Endothelial cell of umbilical vein (primary cell): Measurements from ENCODE around the gene RIMBP3C. TPM values are rescaled to one million over a fixed set of nuclear protein-coding genes. Genes with fewer than 3 reads are reported as not detected.
"Not testable (repeated sequence)": the region's sequence is repeated elsewhere in the genome, so short reads cannot be mapped to it uniquely, and the experiment has no call there.

Experiments used
- BruUV-seq: library from RNA; stranded (reverse); fragments of 400-500 nt; replicated peaks from 2 replicates; lab custom pipeline; 2021; lab: Mats Ljungman, UMichigan
- CTCF ChIA-PET: fragments of 300-600, 350-600 bp; sonication (Branson Sonifier 250); formaldehyde crosslinking; loops from one replicate; lab custom pipeline; 2021; ENCODE audit warnings: antibody characterized with exemption, inconsistent platforms; lab: Charles Lee
- POLR2A ChIA-PET: fragments of 300-600, 350-600 bp; sonication (Branson Sonifier 250); formaldehyde crosslinking; loops from one replicate; lab custom pipeline; 2021; ENCODE audit warnings: antibody characterized with exemption, inconsistent platforms; lab: Charles Lee
- DNase-seq: peaks from one replicate; pipeline ENCODE4 v3.0.0-alpha.2; 2011; ENCODE audit warnings: low read depth, low spot score
- FAIRE-seq: peaks from 2 replicates; lab custom pipeline; 2011; peaks lifted over from hg19 to GRCh38; lab: Jason Lieb, UNC
- H2AFZ ChIP-seq: 2 replicates; pipeline ENCODE4 v1.6.0; 2012; ENCODE audit warnings: low read depth, low read length, control low read depth, inconsistent platforms
- H3K27ac ChIP-seq: 2 replicates; pipeline ENCODE4 v1.5.1; 2011; ENCODE audit warnings: low read depth, mild to moderate bottlenecking, control low read depth, low read length, moderate library complexity; ENCODE audit not compliant: insufficient read depth
- H3K27me3 ChIP-seq, 2 experiments: 2 replicates each; pipeline versions ENCODE4 v1.6.0 to v1.6.1; 2011; ENCODE audit warnings: low read length in 2 of 2, mixed read lengths in 1 of 2; ENCODE audit not compliant: control insufficient read depth in 2 of 2, insufficient read depth in 2 of 2
- H3K36me3 ChIP-seq, 2 experiments: 2 replicates in 1 of 2; 3 replicates in 1 of 2; pipeline ENCODE4 v1.5.1; 2011; ENCODE audit warnings: low read length in 2 of 2, mild to moderate bottlenecking in 1 of 2, moderate library complexity in 1 of 2; ENCODE audit not compliant: control insufficient read depth in 2 of 2, insufficient read depth in 2 of 2; ENCODE audit errors: extremely low read depth in 1 of 2
- H3K4me1 ChIP-seq: 3 replicates; pipeline ENCODE4 v1.5.1; 2011; ENCODE audit warnings: mild to moderate bottlenecking, low read length; ENCODE audit not compliant: control insufficient read depth, insufficient read depth; ENCODE audit errors: extremely low read depth
- H3K4me2 ChIP-seq: 2 replicates; pipeline ENCODE4 v1.6.1; 2011; ENCODE audit warnings: low read length, control low read depth, mixed read lengths; ENCODE audit not compliant: insufficient read depth
- H3K4me3 ChIP-seq, 3 experiments: fragments of 200-600 bp in 1 of 3; sonication (generic), shearing (Covaris generic) in 1 of 3; replicated peaks in 1 of 3; 2 replicates each; pipeline ENCODE4 v1.5.1; 2011 to 2016; ENCODE audit warnings: control low read depth in 3 of 3, low read length in 3 of 3, mild to moderate bottlenecking in 2 of 3, inconsistent platforms in 1 of 3, low read depth in 1 of 3, moderate library complexity in 1 of 3; ENCODE audit not compliant: insufficient read depth in 1 of 3
- H3K79me2 ChIP-seq: 2 replicates; pipeline ENCODE4 v1.6.0; 2012; ENCODE audit warnings: low read length, inconsistent platforms; ENCODE audit not compliant: control insufficient read depth, insufficient read depth
- H3K9ac ChIP-seq: replicated peaks from 2 replicates; pipeline ENCODE3; 2011; ENCODE audit warnings: low read length, control low read depth; ENCODE audit not compliant: insufficient read depth; ENCODE audit errors: extremely low read depth
- H3K9me1 ChIP-seq: replicated peaks from 3 replicates; pipeline ENCODE4 v1.6.0; 2011; ENCODE audit warnings: mild to moderate bottlenecking, low read length; ENCODE audit not compliant: control insufficient read depth, insufficient read depth; ENCODE audit errors: extremely low read depth
- H3K9me3 ChIP-seq: replicated peaks from 2 replicates; pipeline ENCODE4 v1.5.1; 2012; ENCODE audit warnings: low read length, inconsistent platforms; ENCODE audit not compliant: control insufficient read depth, insufficient read depth
- H4K20me1 ChIP-seq: replicated peaks from 2 replicates; pipeline ENCODE3; 2011; ENCODE audit warnings: mild to moderate bottlenecking, low read length; ENCODE audit not compliant: control insufficient read depth, insufficient read depth; ENCODE audit errors: extremely low read depth
- EZH2 ChIP-seq: IDR thresholded peaks from 2 replicates; pipeline ENCODE4 v1.6.1; 2012; ENCODE audit warnings: borderline replicate concordance, low read depth, mild to moderate bottlenecking, moderate library complexity, low read length, inconsistent platforms; ENCODE audit not compliant: severe bottlenecking
- FOS ChIP-seq: IDR thresholded peaks from 2 replicates; pipeline ENCODE4 v1.6.1; 2011; ENCODE audit warnings: mild to moderate bottlenecking, low read length, moderate library complexity, borderline replicate concordance; ENCODE audit not compliant: insufficient read depth
- GATA2 ChIP-seq: IDR thresholded peaks from 2 replicates; pipeline ENCODE4 v1.7.0; 2011; ENCODE audit warnings: low read depth, mild to moderate bottlenecking, moderate library complexity, mixed read lengths, low read length; ENCODE audit not compliant: insufficient read length, insufficient read depth
- JUN ChIP-seq: IDR thresholded peaks from 2 replicates; pipeline ENCODE4 v1.6.1; 2011; ENCODE audit warnings: borderline replicate concordance, low read depth; ENCODE audit not compliant: insufficient read length, insufficient read depth
- MYC ChIP-seq: IDR thresholded peaks from one replicate; pipeline ENCODE4 v1.6.1; 2011; ENCODE audit warnings: mild to moderate bottlenecking, low read depth, low read length
- POLR2A ChIP-seq: IDR thresholded peaks from 2 replicates; pipeline ENCODE4 v1.6.1; 2012; ENCODE audit warnings: low read depth, mild to moderate bottlenecking, control low read depth, low read length
- POLR2AphosphoS5 ChIP-seq: IDR thresholded peaks from 2 replicates; pipeline ENCODE4 v1.6.1; 2012; ENCODE audit warnings: low read depth, mild to moderate bottlenecking, control low read depth, low read length, moderate library complexity; ENCODE audit not compliant: insufficient read depth
- dilution Hi-C: fragments of 300-500 bp; cut with MboI; formaldehyde crosslinking; loops from one replicate; pipeline ENCODE4 v1.15.0; 2019; ENCODE audit warnings: low sequenced_read_pairs; ENCODE audit not compliant: extremely low pct_ligation_motif_present
- intact Hi-C: fragments of 100-400 bp; cut with micrococcal nuclease; formaldehyde crosslinking; loops from one replicate; pipeline ENCODE4 v1.10.0; 2022
- polyA plus RNA-seq, 4 experiments: library from polyadenylated mRNA; depleted of rRNA in 3 of 4; stranded (reverse) in 3 of 4; unstranded in 1 of 4; fragments of >200 nt; gene quantifications; 2 replicates each; pipeline versions ENCODE4 v1.2.1 to v1.2.3, GENCODE V29; 2011 to 2012; ENCODE audit warnings: missing spikeins in 1 of 4
- total RNA-seq: library from RNA; stranded (reverse); gene quantifications from 2 replicates; pipeline ENCODE4 v1.2.3, GENCODE V29; 2021
- TF ChIP-seq, protein P1 (sequence below), 2 donors: IDR thresholded peaks; 1 replicate in 1 of 2; 2 replicates in 1 of 2; pipeline ENCODE4 v1.5.1; 2011; ENCODE audit warnings: low read length in 2 of 2, mild to moderate bottlenecking in 2 of 2, moderate library complexity in 2 of 2, control low read depth in 1 of 2, inconsistent platforms in 1 of 2, low read depth in 1 of 2; ENCODE audit not compliant: insufficient read depth in 1 of 2; ENCODE audit errors: extremely low read depth in 1 of 2
- TF ChIP-seq, protein P2 (sequence below): IDR thresholded peaks from 2 replicates; pipeline ENCODE4 v1.6.1; 2011; ENCODE audit not compliant: insufficient read depth, insufficient read length

The RIMBP3C gene
- total and polyA plus RNA-seq, 2 donors (not counting 3 experiments of a cell fraction or from before 2014, with no cell fraction given): 0.04 to 0.09 TPM

DNA sequence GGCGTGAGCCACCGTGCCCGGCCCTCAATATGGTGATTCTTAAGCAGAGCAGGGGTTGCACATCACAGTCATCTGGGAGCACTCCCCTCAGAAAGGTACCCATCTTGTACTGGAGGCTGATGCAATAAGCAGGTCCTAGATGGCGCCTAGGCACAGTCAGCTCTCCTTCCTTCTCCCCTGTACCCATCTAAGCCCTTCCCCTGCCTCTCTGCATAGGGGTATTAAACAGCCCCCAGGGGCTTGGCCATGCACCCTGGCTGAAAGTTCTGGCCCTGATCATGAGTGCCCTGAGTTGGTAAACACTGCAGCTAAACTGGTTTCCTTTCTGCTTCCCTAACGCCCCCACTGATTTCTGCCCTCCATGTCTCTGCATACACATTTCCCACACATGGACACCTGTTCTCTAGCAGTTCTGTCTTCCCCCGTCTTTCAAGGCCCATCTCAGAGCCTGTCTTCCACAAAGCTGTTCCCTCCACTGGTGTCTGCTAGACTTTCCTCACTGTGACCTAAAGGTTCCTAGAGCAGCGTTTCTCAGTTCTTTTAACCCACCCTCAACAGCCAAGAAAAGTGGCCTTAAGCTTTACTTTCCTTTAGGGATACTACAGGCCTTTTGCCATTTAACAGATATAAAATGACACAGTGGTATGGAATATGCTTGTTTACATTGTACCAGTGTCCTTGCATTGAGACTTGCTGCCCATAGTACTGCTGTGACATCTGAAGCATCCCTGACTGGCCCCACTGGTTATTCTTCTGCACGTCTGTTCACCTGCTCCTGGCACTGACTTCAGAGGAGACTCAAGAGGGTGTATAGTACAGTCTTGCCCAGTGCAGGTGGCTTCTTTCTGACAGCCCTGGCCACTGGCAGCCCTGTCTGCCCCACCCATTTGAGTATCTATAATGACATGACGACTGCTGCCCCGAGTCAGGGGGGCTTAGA lies 31.8 kb upstream of the RIMBP3C start:
- FAIRE-seq (no peak), DNase-seq (no peak)
- no peak overlapping the region for H3K4me2 ChIP-seq
- intact Hi-C loops: no loop called here
- no peaks in the 10 kb centered on the region for H3K27me3 ChIP-seq
- dilution Hi-C loops: no loop called here
- H3K9ac ChIP-seq: no peak overlapping the region
- no peak overlapping the region for H2AFZ ChIP-seq
- POLR2A ChIA-PET: interaction anchor here (0.6 kb wide), 1 partner anchor 8 kb away, joined by 3 read pairs; no protein-coding TSS in a partner anchor
- H3K9me3 ChIP-seq: no peaks in the 10 kb centered on the region
- CTCF ChIA-PET: no interaction called here
- no peak overlapping the region for H3K4me3 ChIP-seq
- TF ChIP-seq JUN: no peak
- TF ChIP-seq, protein P1, sequence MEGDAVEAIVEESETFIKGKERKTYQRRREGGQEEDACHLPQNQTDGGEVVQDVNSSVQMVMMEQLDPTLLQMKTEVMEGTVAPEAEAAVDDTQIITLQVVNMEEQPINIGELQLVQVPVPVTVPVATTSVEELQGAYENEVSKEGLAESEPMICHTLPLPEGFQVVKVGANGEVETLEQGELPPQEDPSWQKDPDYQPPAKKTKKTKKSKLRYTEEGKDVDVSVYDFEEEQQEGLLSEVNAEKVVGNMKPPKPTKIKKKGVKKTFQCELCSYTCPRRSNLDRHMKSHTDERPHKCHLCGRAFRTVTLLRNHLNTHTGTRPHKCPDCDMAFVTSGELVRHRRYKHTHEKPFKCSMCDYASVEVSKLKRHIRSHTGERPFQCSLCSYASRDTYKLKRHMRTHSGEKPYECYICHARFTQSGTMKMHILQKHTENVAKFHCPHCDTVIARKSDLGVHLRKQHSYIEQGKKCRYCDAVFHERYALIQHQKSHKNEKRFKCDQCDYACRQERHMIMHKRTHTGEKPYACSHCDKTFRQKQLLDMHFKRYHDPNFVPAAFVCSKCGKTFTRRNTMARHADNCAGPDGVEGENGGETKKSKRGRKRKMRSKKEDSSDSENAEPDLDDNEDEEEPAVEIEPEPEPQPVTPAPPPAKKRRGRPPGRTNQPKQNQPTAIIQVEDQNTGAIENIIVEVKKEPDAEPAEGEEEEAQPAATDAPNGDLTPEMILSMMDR (IDR thresholded peaks at IDR 0.05; ENCODE audit: extremely low read depth in 1 of 2, insufficient read depth in 1 of 2, low read depth in 1 of 2, low read length in 2 of 2): no peak
- TF ChIP-seq GATA2: no peak
- no peak for TF ChIP-seq MYC
- TF ChIP-seq FOS: no peak
- no peak for TF ChIP-seq POLR2A
- TF ChIP-seq, protein P2, sequence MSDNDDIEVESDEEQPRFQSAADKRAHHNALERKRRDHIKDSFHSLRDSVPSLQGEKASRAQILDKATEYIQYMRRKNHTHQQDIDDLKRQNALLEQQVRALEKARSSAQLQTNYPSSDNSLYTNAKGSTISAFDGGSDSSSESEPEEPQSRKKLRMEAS: no peak
- no peak for TF ChIP-seq POLR2AphosphoS5
- no peak for TF ChIP-seq EZH2
- peaks cover 99% of the 10 kb centered on the region for H3K79me2 ChIP-seq
- no peak overlapping the region for H3K27ac ChIP-seq
- H4K20me1 ChIP-seq: peaks cover 23% of the 10 kb centered on the region
- peaks cover 2% of the 10 kb centered on the region for H3K4me1 ChIP-seq
- peaks cover 3 to 7% of the 10 kb centered on the region in 2 experiments for H3K36me3 ChIP-seq
- BruUV-seq: no TSS peak
- no peaks in the 10 kb centered on the region for H3K9me1 ChIP-seq

DNA sequence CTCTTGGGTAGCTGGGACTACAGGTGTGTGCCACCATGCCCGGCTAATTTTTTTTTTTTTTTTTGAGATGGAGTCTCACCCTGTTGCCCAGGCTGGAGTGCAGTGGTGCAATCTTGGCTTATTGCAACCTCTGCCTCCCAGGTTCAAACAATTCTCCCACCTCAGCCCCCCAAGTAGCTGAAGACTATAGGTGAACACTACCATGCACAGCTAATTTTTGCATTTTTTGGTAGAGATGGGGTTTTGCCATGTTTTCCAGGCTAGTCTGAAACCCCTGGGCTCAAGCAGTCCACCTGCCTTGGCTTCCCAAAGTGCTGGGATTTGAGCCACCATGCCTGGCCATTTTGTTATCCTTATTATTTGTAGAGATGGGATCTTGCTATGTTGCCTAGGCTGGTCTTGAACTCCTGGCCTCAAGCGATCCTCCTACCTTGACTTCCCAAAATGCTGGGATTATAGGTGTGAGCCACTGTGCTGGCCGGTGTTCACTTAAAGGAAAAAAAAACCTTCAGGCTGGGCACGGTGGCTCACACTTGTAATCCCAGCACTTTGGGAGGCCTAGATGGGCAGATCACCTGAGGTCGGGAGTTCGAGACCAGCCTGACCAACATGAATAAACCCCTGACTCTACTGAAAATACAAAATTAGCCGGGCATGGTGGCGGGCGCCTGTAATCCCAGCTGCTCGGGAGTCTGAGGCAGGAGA lies 29.9 kb upstream of the RIMBP3C start:
- H3K27me3 ChIP-seq, FAIRE-seq, POLR2A ChIA-PET, CTCF ChIA-PET, H3K9ac ChIP-seq, DNase-seq, BruUV-seq, H3K4me2 ChIP-seq, H3K36me3 ChIP-seq, H3K9me3 ChIP-seq, H3K4me1 ChIP-seq, dilution Hi-C loops, H3K4me3 ChIP-seq, H3K27ac ChIP-seq, H3K9me1 ChIP-seq, intact Hi-C loops, H2AFZ ChIP-seq: not testable (repeated sequence)
- Histone ChIP-seq H3K79me2 (peaks cover 98% of the 10 kb centered on the region), H4K20me1 (peaks cover 26% of the 10 kb centered on the region)
